Ovary (tissue), 3 donors: ENCODE data around the gene NEK4.

Source experiments
- POLR2A ChIP-seq: fragments of 450-650 bp; IDR thresholded peaks from one replicate; pipeline ENCODE4 v1.6.1; 2017; ENCODE audit warnings: antibody characterized with exemption, mild to moderate bottlenecking, moderate library complexity
- TF ChIP-seq, protein P1 (sequence below), 3 donors: fragments of 450-650 bp in 2 of 3; fragments of 200-600 bp in 1 of 3; IDR thresholded peaks; one replicate each; pipeline versions ENCODE4 v1.5.1 to v1.8.0; 2016 to 2022; ENCODE audit warnings: antibody characterized with exemption in 3 of 3, mild to moderate bottlenecking in 1 of 3
- donor health status: DM: no; HTN: no; CAD: no.

- TF ChIP-seq POLR2A = no peak
- TF ChIP-seq, protein P1, sequence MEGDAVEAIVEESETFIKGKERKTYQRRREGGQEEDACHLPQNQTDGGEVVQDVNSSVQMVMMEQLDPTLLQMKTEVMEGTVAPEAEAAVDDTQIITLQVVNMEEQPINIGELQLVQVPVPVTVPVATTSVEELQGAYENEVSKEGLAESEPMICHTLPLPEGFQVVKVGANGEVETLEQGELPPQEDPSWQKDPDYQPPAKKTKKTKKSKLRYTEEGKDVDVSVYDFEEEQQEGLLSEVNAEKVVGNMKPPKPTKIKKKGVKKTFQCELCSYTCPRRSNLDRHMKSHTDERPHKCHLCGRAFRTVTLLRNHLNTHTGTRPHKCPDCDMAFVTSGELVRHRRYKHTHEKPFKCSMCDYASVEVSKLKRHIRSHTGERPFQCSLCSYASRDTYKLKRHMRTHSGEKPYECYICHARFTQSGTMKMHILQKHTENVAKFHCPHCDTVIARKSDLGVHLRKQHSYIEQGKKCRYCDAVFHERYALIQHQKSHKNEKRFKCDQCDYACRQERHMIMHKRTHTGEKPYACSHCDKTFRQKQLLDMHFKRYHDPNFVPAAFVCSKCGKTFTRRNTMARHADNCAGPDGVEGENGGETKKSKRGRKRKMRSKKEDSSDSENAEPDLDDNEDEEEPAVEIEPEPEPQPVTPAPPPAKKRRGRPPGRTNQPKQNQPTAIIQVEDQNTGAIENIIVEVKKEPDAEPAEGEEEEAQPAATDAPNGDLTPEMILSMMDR (IDR thresholded peaks at IDR 0.05) = no peak
Observed at GRCh38 chr3:52695798-52696671, 74.7 kb downstream of the NEK4 start.
